NCI-H2171 treated with DMSO at 0.1 percent for 48 hours (cell line): ENCODE data around the gene CYP21A2.
A peak's percentile ranks its signal among the peaks of the same experiment; 100 is the strongest.

Experiments
- DNase-seq: peaks from one replicate; lab custom pipeline; 2025; lab: John Stamatoyannopoulos, UW

CYP21A2 gene

GRCh38 chr6:32083812-32084768, 45.9 kb downstream of the CYP21A2 start:
- DNase-seq = no peak

GRCh38 chr6:32084780-32085179, 46.6 kb downstream of the CYP21A2 start:
- DNase-seq = no peak

GRCh38 chr6:32085759-32086459, 47.7 kb downstream of the CYP21A2 start:
- DNase-seq = no peak

GRCh38 chr6:32086661-32087573, 48.7 kb downstream of the CYP21A2 start:
- no peak for DNase-seq

- DNase-seq = peak; percentile 53
Observed at GRCh38 chr6:32087574-32088486, 49.6 kb downstream of the CYP21A2 start.

GRCh38 chr6:32088487-32089049, 50.4 kb downstream of the CYP21A2 start:
- no peak for DNase-seq

- DNase-seq = no peak
Observed at GRCh38 chr6:32089082-32089828, 51.0 kb downstream of the CYP21A2 start.
